GM19240 (cell line): ENCODE results near the gene CACNA1G.

Experiments used
- DNase-seq: peaks from one replicate; pipeline ENCODE4 v3.0.0; 2011; ENCODE audit warnings: low spot score; ENCODE audit not compliant: insufficient read length

CACNA1G gene

GRCh38 chr17:50630524-50631194 lies 70.1 kb downstream of the CACNA1G start:
- DNase-seq = peak; percentile 68

GRCh38 chr17:50631195-50631907 lies 70.8 kb downstream of the CACNA1G start:
- no peak for DNase-seq

- no peak for DNase-seq
Measured at GRCh38 chr17:50631908-50632571, 71.5 kb downstream of the CACNA1G start.

GRCh38 chr17:50632637-50633036 lies 72.1 kb downstream of the CACNA1G start:
- no peak for DNase-seq

GRCh38 chr17:50633683-50634082 lies 73.2 kb downstream of the CACNA1G start:
- DNase-seq = no peak

- no peak for DNase-seq
Measured at GRCh38 chr17:50634224-50634914, 73.9 kb downstream of the CACNA1G start, which contains the start of gene ABCC3. TSS of gene ABCC3 (plus strand) at chr17:50634881. CDS start at chr17:50634937, 56 bp downstream.

- DNase-seq = no peak
Measured at GRCh38 chr17:50634915-50635731, 74.6 kb downstream of the CACNA1G start.

GRCh38 chr17:50635732-50635981 lies 75.1 kb downstream of the CACNA1G start:
- no peak for DNase-seq

GRCh38 chr17:50635982-50636803 lies 75.7 kb downstream of the CACNA1G start:
- DNase-seq = no peak

- no peak for DNase-seq
Measured at GRCh38 chr17:50636804-50637195, 76.3 kb downstream of the CACNA1G start.

GRCh38 chr17:50637829-50638605 lies 77.5 kb downstream of the CACNA1G start:
- DNase-seq = no peak

GRCh38 chr17:50638606-50638965 lies 78.1 kb downstream of the CACNA1G start:
- no peak for DNase-seq

- no peak for DNase-seq
Measured at GRCh38 chr17:50638966-50639713, 78.6 kb downstream of the CACNA1G start.

- no peak for DNase-seq
Measured at GRCh38 chr17:50640686-50641351, 80.3 kb downstream of the CACNA1G start.

GRCh38 chr17:50641357-50641756 lies 80.8 kb downstream of the CACNA1G start:
- DNase-seq = no peak

- DNase-seq = no peak
Measured at GRCh38 chr17:50642071-50642721, 81.7 kb downstream of the CACNA1G start.

GRCh38 chr17:50642722-50643656 lies 82.5 kb downstream of the CACNA1G start:
- DNase-seq = no peak
